HL-60/S4 (cell line): ENCODE measurements around the gene PYGO2.
"Not testable (repeated sequence)": the region's sequence is repeated elsewhere in the genome, so short reads cannot be mapped to it uniquely, and the experiment has no call there.

Source experiments
- in situ Hi-C: fragments of 300-500 bp; cut with MboI; formaldehyde crosslinking; loops from 2 replicates; pipeline ENCODE4 v1.14.3; 2022; ENCODE audit warnings: low sequenced_read_pairs

PYGO2 gene

GRCh38 chr1:154913273-154913672, 48.3 kb downstream of the PYGO2 start:
- in situ Hi-C loops: no loop called here

GRCh38 chr1:154912755-154913154, 48.8 kb downstream of the PYGO2 start:
- in situ Hi-C loops: no loop called here

GRCh38 chr1:154911691-154912550, 49.7 kb downstream of the PYGO2 start:
- in situ Hi-C loops: no loop called here

- in situ Hi-C loops: no loop called here
These were observed 50.7 kb downstream of the PYGO2 start for GRCh38 chr1:154910851-154911250.

- in situ Hi-C loops: no loop called here
These were observed 52.6 kb downstream of the PYGO2 start for GRCh38 chr1:154908937-154909336.

GRCh38 chr1:154908129-154908528, 53.5 kb downstream of the PYGO2 start:
- in situ Hi-C loops: not testable (repeated sequence)
